Activated CD4-positive, alpha-beta T cell treated with anti-CD3 and anti-CD28 coated beads, Interleukin-2, amount 10 ng/mL, durations not matched to agents 24 days and 14 days (primary cell): Measurements from ENCODE around the gene TMIGD3. TPM values are rescaled to one million over a fixed set of nuclear protein-coding genes. Genes with fewer than 3 reads are reported as not detected.

Experiments used
- DNase-seq: peaks from one replicate; pipeline ENCODE4 v3.0.0; 2022
- H3K27ac Mint-ChIP-seq: one replicate; pipeline ENCODE4 v1.8.0; 2022; ENCODE audit warnings: mild to moderate bottlenecking, mixed read lengths
- H3K27me3 Mint-ChIP-seq: one replicate; pipeline ENCODE4 v1.8.0; 2022; ENCODE audit warnings: mixed read lengths
- H3K36me3 Mint-ChIP-seq: one replicate; pipeline ENCODE4 v1.8.0; 2022; ENCODE audit warnings: low read depth, mild to moderate bottlenecking, mixed read lengths
- H3K4me1 Mint-ChIP-seq: one replicate; pipeline ENCODE4 v1.8.0; 2021; ENCODE audit warnings: mixed read lengths
- H3K4me3 Mint-ChIP-seq: one replicate; pipeline ENCODE4 v1.8.0; 2022; ENCODE audit warnings: mild to moderate bottlenecking, moderate library complexity, mixed read lengths
- H3K9me3 Mint-ChIP-seq: one replicate; pipeline ENCODE4 v1.8.0; 2021; ENCODE audit warnings: mixed read lengths
- intact Hi-C: fragments of 100-400 bp; cut with micrococcal nuclease; formaldehyde crosslinking; loops from one replicate; pipeline ENCODE4 v1.15.1; 2023
- total RNA-seq: library from RNA; stranded (reverse); gene quantifications from 2 replicates; pipeline ENCODE4 v1.2.3, GENCODE V29; 2022

The TMIGD3 gene
- total RNA-seq, 1 donor from 2014 or later, result not detected

DNA sequence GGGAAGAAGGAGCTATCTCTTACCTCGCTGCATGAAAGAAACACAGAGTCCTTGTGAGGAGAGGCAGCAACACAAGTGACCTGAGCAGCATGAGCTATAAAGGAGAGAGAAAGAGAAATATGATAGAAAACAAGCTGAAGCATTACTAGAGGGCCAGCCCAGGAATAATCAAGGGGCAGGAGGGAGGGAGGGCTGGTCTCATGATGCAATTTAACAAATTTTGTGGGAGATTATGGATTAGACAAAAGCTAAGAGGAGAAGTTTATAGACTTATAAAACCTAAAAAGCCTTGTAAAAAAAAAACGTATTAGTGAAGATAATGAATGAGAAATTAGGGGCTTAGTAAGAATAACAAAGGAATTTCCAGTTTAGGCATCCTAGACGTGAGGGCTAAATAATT lies 59.4 kb downstream of the TMIGD3 start:
- Mint-ChIP-seq H3K4me3 (no peak overlapping the region), H3K36me3 (peaks cover 74% of the 10 kb centered on the region), H3K27me3 (no peaks in the 10 kb centered on the region), H3K9me3 (no peaks in the 10 kb centered on the region), H3K27ac (no peak overlapping the region), H3K4me1 (peaks cover 44% of the 10 kb centered on the region)
- intact Hi-C loops, result loop anchor here (5.0 kb wide), 1 partner anchor 42 kb away; no protein-coding TSS in a partner anchor
- no peak for DNase-seq

DNA sequence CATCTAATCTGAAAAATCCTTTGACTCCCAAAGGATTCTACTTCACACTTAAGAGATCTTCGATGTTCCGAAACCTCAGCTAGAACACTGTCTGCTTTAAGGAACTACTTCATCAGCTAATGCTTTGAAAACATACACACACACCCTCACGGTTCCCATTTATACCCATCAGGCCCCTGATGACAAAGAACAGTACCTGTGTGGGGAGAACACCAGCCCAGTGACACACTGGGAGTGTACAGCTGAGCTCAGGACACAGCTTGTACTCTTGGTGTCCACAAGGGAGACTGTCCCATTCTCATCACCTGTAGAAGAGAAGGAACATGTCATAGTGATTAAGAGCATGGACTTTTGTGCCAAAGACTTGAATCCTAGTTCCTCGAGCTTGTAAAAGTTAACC lies 61.0 kb downstream of the TMIGD3 start:
- Mint-ChIP-seq H3K9me3 (no peaks in the 10 kb centered on the region), H3K4me1 (peaks cover 34% of the 10 kb centered on the region), H3K36me3 (peaks cover 75% of the 10 kb centered on the region), H3K27me3 (no peaks in the 10 kb centered on the region), H3K27ac (peak overlapping the region; percentile 26), H3K4me3 (no peak overlapping the region)
- intact Hi-C loops, result loop anchor here (5.0 kb wide), 1 partner anchor 40 kb away; no protein-coding TSS in a partner anchor
- DNase-seq, result no peak

DNA sequence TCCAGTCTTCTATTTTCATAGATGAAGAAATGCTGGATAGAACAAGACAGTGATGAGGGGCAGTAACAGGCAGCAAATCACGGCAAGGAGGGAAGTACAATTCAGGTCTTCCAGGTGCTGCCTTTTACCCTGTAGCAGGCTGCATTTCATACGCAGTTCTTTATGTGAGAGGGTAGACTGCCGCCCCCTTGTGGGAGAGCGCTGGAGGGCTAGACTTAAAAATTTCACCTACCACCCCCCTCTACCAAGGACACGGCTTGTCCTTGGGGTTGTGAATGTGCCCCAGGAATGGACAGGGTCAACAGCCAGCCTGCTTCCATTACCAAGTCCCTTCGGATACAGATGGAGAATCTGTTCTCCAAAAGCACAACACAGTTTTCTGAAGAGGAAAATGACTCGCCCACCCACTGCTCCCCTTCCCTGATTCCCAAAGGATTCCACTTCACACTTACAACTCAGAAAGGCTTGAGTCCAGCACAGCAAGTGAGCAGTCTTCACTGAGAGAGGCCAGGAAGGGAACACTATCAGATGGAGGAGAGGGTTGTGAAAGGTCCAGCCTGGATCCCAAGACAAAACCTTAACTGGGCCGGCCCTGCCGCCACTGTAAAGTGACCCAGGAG lies 61.8 kb downstream of the TMIGD3 start:
- Mint-ChIP-seq H3K4me1 (peaks cover 26% of the 10 kb centered on the region), H3K36me3 (peaks cover 70% of the 10 kb centered on the region), H3K9me3 (no peaks in the 10 kb centered on the region), H3K4me3 (no peak overlapping the region), H3K27ac (no peak overlapping the region), H3K27me3 (no peaks in the 10 kb centered on the region)
- intact Hi-C loops, result loop anchor here (2.0 to 5.0 kb wide), 2 partner anchors 21 to 39 kb away; no protein-coding TSS in a partner anchor
- peak; percentile 87 for DNase-seq

DNA sequence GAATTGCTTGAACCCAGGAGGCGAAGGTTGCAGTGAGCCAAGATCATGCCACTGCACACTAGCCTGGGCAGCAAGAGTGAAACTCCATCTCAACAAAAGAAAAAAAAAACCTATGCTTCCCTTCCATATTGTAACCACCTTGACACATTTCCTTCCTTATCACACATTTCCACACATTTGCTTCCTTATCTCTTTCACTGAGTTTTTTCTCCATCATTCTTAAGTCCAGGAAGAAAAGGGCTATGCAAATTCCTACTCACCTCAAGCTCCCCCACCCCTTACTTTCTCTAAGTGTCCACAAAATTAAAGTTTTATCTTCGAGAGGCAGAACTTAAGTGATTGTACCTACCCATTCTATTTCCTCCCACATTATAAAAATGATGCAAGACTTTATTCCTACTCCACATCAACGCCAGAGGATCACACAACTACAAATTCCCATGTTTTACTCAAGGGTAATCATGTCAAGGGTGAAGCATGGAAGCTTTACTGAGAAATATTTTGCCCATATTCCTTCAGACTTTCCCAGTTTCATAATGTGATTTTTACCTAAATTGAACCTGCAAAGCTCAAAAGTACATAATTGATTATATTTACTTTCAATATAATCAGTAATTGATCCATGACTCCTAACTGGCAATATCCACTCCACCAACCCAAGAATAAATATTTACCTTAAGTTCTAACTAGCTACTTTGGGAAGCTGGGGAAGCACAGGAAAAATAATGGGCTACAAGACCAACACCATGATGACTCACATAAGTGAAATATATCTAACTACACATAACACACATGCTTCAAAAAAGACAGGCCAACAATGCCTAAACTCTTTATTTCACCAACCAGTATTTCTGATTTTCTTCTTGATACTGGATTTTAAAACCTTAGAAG lies 63.7 kb downstream of the TMIGD3 start:
- H3K27ac Mint-ChIP-seq, result no peak overlapping the region
- peaks cover 60% of the 10 kb centered on the region for H3K36me3 Mint-ChIP-seq
- peaks cover 15% of the 10 kb centered on the region for H3K4me1 Mint-ChIP-seq
- no peaks in the 10 kb centered on the region for H3K9me3 Mint-ChIP-seq
- no peak overlapping the region for H3K4me3 Mint-ChIP-seq
- intact Hi-C loops, result loop anchor here (2.0 to 5.0 kb wide), 2 partner anchors 23 to 37 kb away; no protein-coding TSS in a partner anchor
- H3K27me3 Mint-ChIP-seq, result no peaks in the 10 kb centered on the region
- no peak for DNase-seq

DNA sequence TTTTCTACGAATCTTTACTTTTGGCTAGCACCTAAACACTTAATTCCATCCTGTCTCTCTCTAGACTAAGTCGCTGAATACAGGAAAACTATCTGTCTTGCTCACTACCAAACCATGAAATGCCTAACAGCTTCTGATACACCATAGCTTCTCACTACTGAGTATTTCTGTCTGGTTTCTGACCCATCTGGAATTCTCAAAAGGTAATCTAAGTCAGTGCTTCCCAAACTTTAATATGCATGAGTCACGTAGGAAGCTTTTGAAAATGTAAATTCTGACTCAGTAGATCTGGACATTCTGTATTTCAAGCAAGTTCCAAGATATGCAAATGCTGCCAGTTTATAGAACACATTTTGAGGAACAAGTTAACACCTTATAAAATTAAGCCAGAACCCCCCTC lies 66.7 kb downstream of the TMIGD3 start:
- Mint-ChIP-seq H3K4me1 (peaks cover 3% of the 10 kb centered on the region), H3K36me3 (peaks cover 34% of the 10 kb centered on the region), H3K27ac (no peak overlapping the region), H3K9me3 (no peaks in the 10 kb centered on the region), H3K27me3 (peaks cover 3% of the 10 kb centered on the region), H3K4me3 (no peak overlapping the region)
- intact Hi-C loops, result no loop called here
- DNase-seq, result no peak

Other genes starting within 250 kb of the TMIGD3 start
- not detected in 2 replicates for gene CHIA, start 212.8 kb downstream of the TMIGD3 start, total RNA-seq
- gene OVGP1, start 75.9 kb downstream of the TMIGD3 start, total RNA-seq, result 0.65 and 0.71 TPM in 2 replicates
- gene WDR77, start 54.4 kb downstream of the TMIGD3 start, total RNA-seq, result 60.9 and 65.0 TPM in 2 replicates
- 308 and 325 TPM in 2 replicates for gene ATP5PB, start 54.2 kb downstream of the TMIGD3 start, total RNA-seq
- gene C1orf162, start 29.6 kb downstream of the TMIGD3 start, total RNA-seq, result 2.1 and 2.7 TPM in 2 replicates
- gene ADORA3, start within 50 bp of the TMIGD3 start, total RNA-seq, result not detected in 2 replicates
- gene RAP1A, start 116.2 kb upstream of the TMIGD3 start, total RNA-seq, result 306 and 307 TPM in 2 replicates
- gene INKA2, start 235.8 kb upstream of the TMIGD3 start, total RNA-seq, result 2.4 and 2.6 TPM in 2 replicates